Astrocyte (in vitro differentiated cells and primary cell): Measurements from ENCODE around the gene ADAMTS16. TPM values are rescaled to one million over a fixed set of nuclear protein-coding genes. Genes with fewer than 3 reads are reported as not detected.

Experiments
- DNase-seq: peaks from one replicate; pipeline ENCODE4 v3.0.0-alpha.2; 2010; ENCODE audit warnings: low read depth
- FAIRE-seq: peaks from 2 replicates; lab custom pipeline; 2011; peaks lifted over from hg19 to GRCh38; lab: Jason Lieb, UNC
- H2AFZ ChIP-seq: 2 replicates; pipeline ENCODE4 v1.6.0; 2012; ENCODE audit warnings: low read depth, low read length, inconsistent platforms
- H3K27ac ChIP-seq: 2 replicates; pipeline ENCODE4 v1.5.1; 2011; ENCODE audit warnings: low read depth, low read length, inconsistent platforms
- H3K27me3 ChIP-seq: 2 replicates; pipeline ENCODE4 v1.6.0; 2011; ENCODE audit warnings: low read length, inconsistent platforms; ENCODE audit not compliant: insufficient read depth
- H3K36me3 ChIP-seq: 2 replicates; pipeline ENCODE4 v1.5.1; 2011; ENCODE audit warnings: low read length, inconsistent platforms; ENCODE audit not compliant: insufficient read depth
- H3K4me1 ChIP-seq: 2 replicates; pipeline ENCODE4 v1.5.1; 2011; ENCODE audit warnings: low read length, inconsistent platforms; ENCODE audit not compliant: insufficient read depth
- H3K4me2 ChIP-seq: 2 replicates; pipeline ENCODE4 v1.6.0; 2012; ENCODE audit warnings: low read length, inconsistent platforms
- H3K4me3 ChIP-seq: 2 replicates; pipeline ENCODE4 v1.5.1; 2011; ENCODE audit warnings: low read depth, mild to moderate bottlenecking, low read length, inconsistent platforms; ENCODE audit not compliant: insufficient read depth
- H3K79me2 ChIP-seq: 2 replicates; pipeline ENCODE4 v1.6.0; 2012; ENCODE audit warnings: mild to moderate bottlenecking, low read length, inconsistent platforms; ENCODE audit not compliant: insufficient read depth
- H3K9ac ChIP-seq: 2 replicates; pipeline ENCODE4 v1.6.0; 2012; ENCODE audit warnings: mild to moderate bottlenecking, low read length, inconsistent platforms
- H3K9me3 ChIP-seq: 2 replicates; pipeline ENCODE4 v1.5.1; 2012; ENCODE audit warnings: low read depth, mild to moderate bottlenecking, low read length, inconsistent platforms; ENCODE audit not compliant: insufficient read depth
- H4K20me1 ChIP-seq: 2 replicates; pipeline ENCODE4 v1.6.0; 2012; ENCODE audit warnings: low read length, inconsistent platforms; ENCODE audit not compliant: insufficient read depth
- H3K27ac Mint-ChIP-seq: one replicate; pipeline ENCODE4 v1.8.0; 2021; ENCODE audit warnings: mild to moderate bottlenecking, mixed read lengths; ENCODE audit not compliant: unreplicated experiment
- H3K27me3 Mint-ChIP-seq: one replicate; pipeline ENCODE4 v1.8.0; 2021; ENCODE audit warnings: low read depth, mixed read lengths; ENCODE audit not compliant: unreplicated experiment
- H3K36me3 Mint-ChIP-seq: one replicate; pipeline ENCODE4 v1.8.0; 2021; ENCODE audit warnings: low read depth, mixed read lengths; ENCODE audit not compliant: unreplicated experiment
- H3K4me1 Mint-ChIP-seq: one replicate; pipeline ENCODE4 v1.8.0; 2021; ENCODE audit warnings: low read depth, mixed read lengths; ENCODE audit not compliant: unreplicated experiment
- H3K4me3 Mint-ChIP-seq: one replicate; pipeline ENCODE4 v1.8.0; 2021; ENCODE audit warnings: mild to moderate bottlenecking, moderate library complexity, mixed read lengths; ENCODE audit not compliant: unreplicated experiment
- H3K9me3 Mint-ChIP-seq: one replicate; pipeline ENCODE4 v1.8.0; 2021; ENCODE audit warnings: mild to moderate bottlenecking, mixed read lengths; ENCODE audit not compliant: unreplicated experiment
- CTCF ChIP-seq: IDR thresholded peaks from 2 replicates; pipeline ENCODE4 v1.5.1; 2011; ENCODE audit warnings: low read depth, mild to moderate bottlenecking, inconsistent platforms, low read length, moderate library complexity; ENCODE audit not compliant: insufficient read depth
- EZH2 ChIP-seq: IDR thresholded peaks from 2 replicates; pipeline ENCODE4 v1.6.1; 2012; ENCODE audit warnings: mild to moderate bottlenecking, low read length, inconsistent platforms; ENCODE audit not compliant: insufficient read depth
- total RNA-seq: library from RNA; stranded (reverse); gene quantifications from 2 replicates; pipeline ENCODE4 v1.2.1, GENCODE V29; 2021

ADAMTS16 gene
- total RNA-seq, 1 donor from 2014 or later = 5.7 TPM

DNA sequence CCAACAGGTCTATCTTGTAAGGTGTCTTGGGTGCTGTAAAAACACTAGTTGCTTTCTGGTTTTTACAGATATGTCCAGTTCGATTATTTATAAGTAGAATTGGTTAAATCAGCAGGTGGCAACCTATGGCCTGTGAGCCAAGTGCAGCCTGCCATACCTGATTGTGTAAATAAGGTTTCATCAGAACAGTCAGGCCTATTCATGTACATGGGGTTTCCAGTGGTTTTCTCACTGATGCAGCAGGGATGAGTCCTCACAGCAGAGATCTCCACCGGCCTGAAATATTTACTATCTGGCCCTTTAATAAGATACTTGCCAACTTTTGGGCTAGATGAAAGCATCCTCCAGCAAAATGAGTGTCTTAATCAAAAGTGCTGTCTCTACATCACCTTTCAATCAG is 149.4 kb downstream of the ADAMTS16 start:
- Mint-ChIP-seq H3K4me1 (peaks cover 29% of the 10 kb centered on the region), H3K9me3 (no peaks in the 10 kb centered on the region), H3K4me3 (no peak overlapping the region), H3K27me3 (no peaks in the 10 kb centered on the region), H3K27ac (no peak overlapping the region), H3K36me3 (no peaks in the 10 kb centered on the region)
- FAIRE-seq = no peak
- Histone ChIP-seq H3K79me2 (no peaks in the 10 kb centered on the region), H3K9me3 (no peaks in the 10 kb centered on the region), H3K4me2 (no peak overlapping the region), H4K20me1 (no peaks in the 10 kb centered on the region), H3K4me3 (no peak overlapping the region), H3K9ac (no peak overlapping the region), H2AFZ (no peak overlapping the region), H3K27ac (peak overlapping the region; percentile 91), H3K36me3 (peaks cover 2% of the 10 kb centered on the region), H3K27me3 (no peaks in the 10 kb centered on the region), H3K4me1 (peaks cover 45% of the 10 kb centered on the region)
- TF ChIP-seq CTCF (no peak), EZH2 (no peak)
- DNase-seq = no peak

DNA sequence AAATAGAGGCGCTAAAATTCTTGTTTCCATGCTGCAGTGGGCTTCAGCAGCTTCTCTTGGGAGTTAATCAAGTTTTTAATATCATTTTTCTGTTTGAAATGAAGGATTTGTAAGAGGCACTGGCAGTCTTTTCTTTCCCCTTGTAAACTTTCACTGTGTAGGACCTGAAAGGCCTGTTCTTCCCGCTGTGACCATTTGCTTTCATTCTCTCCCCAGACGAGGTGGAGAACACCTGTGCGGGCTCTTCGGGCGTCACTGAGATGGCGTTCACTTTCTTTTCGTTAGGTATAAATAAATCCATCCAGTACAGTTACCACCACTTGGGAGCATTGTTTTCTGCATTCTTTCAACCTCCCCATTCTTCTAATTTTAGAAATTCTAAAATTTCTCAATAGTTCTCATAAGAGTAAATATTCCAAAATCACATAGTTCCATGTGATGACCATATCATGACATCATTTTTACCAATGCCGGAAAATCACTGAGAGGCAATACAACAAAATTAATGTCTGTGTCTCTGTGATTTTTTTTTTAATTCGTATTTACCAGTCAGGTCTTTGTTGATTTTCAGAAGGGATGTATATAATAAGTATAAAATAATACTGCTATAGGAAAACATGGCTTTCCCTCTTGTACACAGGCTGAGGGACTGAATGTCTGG is 150.7 kb downstream of the ADAMTS16 start:
- no peaks in the 10 kb centered on the region for H3K36me3 ChIP-seq
- H3K79me2 ChIP-seq = no peaks in the 10 kb centered on the region
- Mint-ChIP-seq H3K9me3 (no peaks in the 10 kb centered on the region), H3K27ac (peak overlapping the region; percentile 97), H3K4me3 (no peak overlapping the region), H3K4me1 (peaks cover 29% of the 10 kb centered on the region), H3K27me3 (no peaks in the 10 kb centered on the region), H3K36me3 (no peaks in the 10 kb centered on the region)
- DNase-seq (no peak), FAIRE-seq (no peak)
- H3K4me2 ChIP-seq = peak overlapping the region; percentile 38
- peak overlapping the region; percentile 71 for H3K27ac ChIP-seq
- no peaks in the 10 kb centered on the region for H3K27me3 ChIP-seq
- peak overlapping the region; percentile 24 for H2AFZ ChIP-seq
- H3K9me3 ChIP-seq = no peaks in the 10 kb centered on the region
- H3K4me1 ChIP-seq = peaks cover 42% of the 10 kb centered on the region
- no peak for TF ChIP-seq EZH2
- TF ChIP-seq CTCF = no peak
- peak overlapping the region; percentile 38 for H3K9ac ChIP-seq
- H3K4me3 ChIP-seq = no peak overlapping the region
- H4K20me1 ChIP-seq = no peaks in the 10 kb centered on the region

GRCh38 chr5:5291357-5291756 is 151.2 kb downstream of the ADAMTS16 start:
- DNase-seq = peak; percentile 83
- H3K27ac Mint-ChIP-seq = peak overlapping the region; percentile 97
- Histone ChIP-seq H3K36me3 (no peaks in the 10 kb centered on the region), H3K27me3 (no peaks in the 10 kb centered on the region), H3K79me2 (no peaks in the 10 kb centered on the region), H3K4me1 (peaks cover 37% of the 10 kb centered on the region), H3K9me3 (no peaks in the 10 kb centered on the region), H2AFZ (peak overlapping the region; percentile 24), H3K27ac (peak overlapping the region; percentile 71), H4K20me1 (no peaks in the 10 kb centered on the region), H3K9ac (peak overlapping the region; percentile 38), H3K4me3 (no peak overlapping the region), H3K4me2 (peak overlapping the region; percentile 38)
- no peak overlapping the region for H3K4me3 Mint-ChIP-seq
- TF ChIP-seq EZH2 = no peak
- TF ChIP-seq CTCF = no peak
- no peak for FAIRE-seq
- H3K27me3 Mint-ChIP-seq = no peaks in the 10 kb centered on the region
- H3K4me1 Mint-ChIP-seq = peaks cover 29% of the 10 kb centered on the region
- no peaks in the 10 kb centered on the region for H3K36me3 Mint-ChIP-seq
- no peaks in the 10 kb centered on the region for H3K9me3 Mint-ChIP-seq
